GM18502 (cell line): ENCODE data around the gene PREX1.

Source experiments
- ATAC-seq: cut with Tn5 transposase; IDR thresholded peaks from one replicate; pipeline ENCODE4 v1.9.1; 2021; ENCODE audit warnings: mild to moderate bottlenecking; ENCODE audit not compliant: unreplicated experiment, poor library complexity

PREX1 gene

GRCh38 chr20:48631114-48632016 lies 196.4 kb downstream of the PREX1 start:
- no peak for ATAC-seq

DNA sequence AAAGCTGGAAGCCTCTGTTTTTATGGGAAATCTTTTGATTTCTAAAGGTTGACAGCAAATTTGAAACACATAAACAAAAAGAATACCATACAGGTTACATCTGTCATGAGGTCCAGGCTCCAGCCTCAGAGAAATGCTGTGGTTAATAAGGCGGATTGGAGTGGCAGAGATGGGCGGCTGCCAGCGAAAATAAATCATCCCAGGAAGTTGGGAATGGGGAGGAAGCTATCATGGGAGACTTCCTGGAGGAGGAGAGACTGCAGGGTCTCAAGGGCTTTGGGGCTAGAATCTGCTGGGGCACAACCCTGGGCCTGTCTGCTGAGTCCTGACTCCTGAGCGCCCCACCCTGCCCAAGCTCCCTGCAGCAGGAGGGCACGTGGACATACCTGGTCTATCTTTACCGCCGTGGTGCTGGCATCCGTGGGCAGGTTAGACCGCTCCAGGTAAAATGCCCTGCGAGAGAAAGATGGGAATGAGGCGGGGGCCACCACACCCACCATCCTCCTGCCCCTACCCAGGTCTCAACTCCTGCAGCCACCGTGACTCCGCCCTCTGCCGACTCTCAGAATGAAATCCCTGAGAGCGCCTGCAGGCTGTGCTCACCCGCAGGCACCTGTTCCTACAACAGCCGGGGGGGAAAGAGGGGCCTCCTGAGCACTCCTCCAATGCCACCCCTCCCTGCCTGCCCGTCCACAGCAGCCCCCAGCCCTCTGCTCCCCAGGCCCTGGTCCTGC lies 197.3 kb downstream of the PREX1 start:
- ATAC-seq, result no peak

GRCh38 chr20:48629960-48630315 lies 197.9 kb downstream of the PREX1 start:
- ATAC-seq, result no peak

GRCh38 chr20:48629069-48629959 lies 198.5 kb downstream of the PREX1 start:
- no peak for ATAC-seq

- ATAC-seq, result no peak
Measured at GRCh38 chr20:48627737-48628128, 200.1 kb downstream of the PREX1 start.

DNA sequence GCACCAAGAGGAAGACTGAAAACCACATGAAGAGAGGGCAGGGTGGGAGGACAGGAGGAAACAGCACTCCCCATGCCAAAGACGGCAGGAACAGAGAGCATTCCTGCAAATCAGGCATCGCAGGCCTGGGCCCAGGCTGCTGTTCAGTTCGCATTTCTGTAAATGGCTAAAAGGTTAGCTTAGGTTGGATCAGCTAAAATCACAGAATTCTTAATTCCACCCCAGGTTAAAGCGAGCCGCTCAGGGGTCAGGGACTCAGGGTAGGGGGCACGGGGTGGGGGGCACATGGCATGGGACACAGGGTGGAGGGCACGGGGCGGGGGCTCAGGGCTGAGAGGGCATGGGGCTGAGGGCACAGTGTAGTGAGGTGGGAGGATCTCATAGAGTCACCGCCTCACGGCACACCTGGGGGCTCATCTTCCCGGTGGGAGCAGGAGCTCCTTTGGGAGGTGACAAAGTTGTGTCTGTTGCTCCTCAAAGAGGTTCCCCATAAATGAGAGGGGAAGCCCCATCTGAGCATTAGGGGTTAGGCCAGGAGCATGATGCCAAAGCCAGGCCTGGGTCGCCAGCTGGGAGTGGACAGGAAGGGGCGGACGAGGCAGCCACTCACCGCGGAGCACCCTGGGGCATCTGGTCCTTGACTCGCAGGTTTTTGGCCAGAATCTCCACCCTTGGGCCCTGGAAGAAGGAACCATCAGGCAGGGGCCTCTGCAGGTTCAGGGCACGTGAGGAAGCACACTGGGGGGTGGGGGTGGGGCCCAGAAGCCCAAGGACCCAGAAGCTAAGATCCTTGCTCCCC lies 200.7 kb downstream of the PREX1 start:
- no peak for ATAC-seq

DNA sequence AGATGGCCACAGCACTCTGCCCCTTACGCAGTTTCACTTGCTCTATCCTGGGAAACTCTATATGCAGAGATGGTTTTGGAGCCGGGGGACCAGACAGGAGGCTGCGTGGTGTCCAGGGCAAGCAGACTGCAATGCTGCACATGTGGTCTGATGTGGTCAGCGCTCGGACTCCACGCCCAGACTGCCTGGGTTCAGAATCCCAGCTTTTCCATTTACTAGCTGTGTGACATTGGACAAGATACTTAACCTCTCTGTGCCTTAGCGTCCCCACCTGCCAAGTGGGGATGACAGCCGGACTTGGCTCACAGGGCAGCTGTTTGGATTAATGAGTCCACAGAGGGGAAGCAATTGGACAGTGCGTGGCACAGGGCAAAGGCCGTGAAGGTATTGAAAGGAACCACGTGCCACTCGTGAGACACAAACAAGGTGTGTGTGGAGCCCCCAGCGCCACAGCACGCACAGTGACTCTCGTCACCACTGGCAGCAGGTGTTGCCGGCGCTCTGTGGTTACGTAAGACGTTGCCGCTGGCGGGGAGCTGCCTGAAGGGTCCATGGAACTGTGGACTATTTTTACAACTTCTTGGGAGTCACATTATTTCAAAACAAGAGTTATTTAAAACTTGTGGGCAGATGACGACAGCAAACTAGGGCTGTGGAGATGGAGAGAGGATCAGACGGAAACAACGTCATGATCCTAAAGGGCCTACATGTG lies 201.4 kb downstream of the PREX1 start:
- no peak for ATAC-seq

DNA sequence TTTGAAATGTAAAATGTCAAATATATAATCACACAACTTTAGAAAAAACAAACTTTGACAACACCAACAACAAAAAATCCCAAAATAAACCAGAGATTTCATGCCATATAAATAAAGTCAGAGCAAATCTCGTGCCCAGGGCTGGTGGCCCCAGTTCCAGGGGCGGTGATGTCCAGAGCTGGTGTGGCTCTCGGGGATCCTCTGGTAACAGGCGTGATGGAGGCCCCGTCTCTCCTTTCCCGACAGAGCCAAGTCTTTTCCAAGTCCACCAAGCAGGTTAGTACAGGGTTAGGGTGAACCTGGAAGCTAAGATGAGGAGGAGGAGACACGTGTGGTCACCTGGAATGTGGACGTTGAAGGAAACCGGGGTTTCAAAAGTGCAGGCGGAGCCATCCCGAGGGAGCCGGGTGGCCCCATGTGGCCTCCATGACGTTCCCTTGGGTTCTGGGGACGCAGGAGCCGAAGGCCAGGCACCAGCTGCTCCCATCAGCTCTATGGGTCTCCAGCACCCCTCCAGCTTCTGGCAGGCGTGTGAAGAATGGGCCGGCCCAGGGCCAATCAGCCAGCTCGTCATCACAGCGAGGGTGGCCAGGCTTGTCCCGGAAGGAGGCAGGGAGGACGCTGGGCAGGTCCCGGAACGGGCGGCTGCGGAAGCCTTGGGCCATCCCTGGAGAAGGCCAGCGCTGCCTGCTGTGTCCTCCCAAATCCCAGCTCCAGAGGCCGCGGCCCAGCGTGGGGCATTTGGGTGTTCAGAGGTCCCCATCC lies 202.5 kb downstream of the PREX1 start:
- ATAC-seq, result no peak

GRCh38 chr20:48624315-48625020 lies 203.3 kb downstream of the PREX1 start:
- no peak for ATAC-seq

DNA sequence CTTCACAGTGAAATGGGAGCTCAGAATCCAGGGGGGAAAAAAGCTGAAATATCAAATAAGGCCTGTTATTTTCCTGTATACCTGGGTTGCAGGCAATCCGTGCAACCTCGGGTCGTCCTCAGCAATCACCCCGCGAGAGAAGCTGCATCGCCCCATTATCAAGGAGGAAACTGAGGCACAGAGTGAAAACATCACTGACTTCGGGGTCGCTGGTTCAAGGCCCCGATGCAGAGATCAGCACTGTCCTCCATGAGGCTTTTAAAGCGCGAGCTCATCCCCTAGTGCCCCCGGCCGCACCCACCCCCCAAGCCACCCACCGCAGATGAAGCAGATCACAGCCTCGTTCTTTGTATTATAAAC lies 203.9 kb downstream of the PREX1 start:
- no peak for ATAC-seq

- ATAC-seq, result no peak
Measured at GRCh38 chr20:48623176-48623905, 204.5 kb downstream of the PREX1 start.

GRCh38 chr20:48622421-48622820 lies 205.4 kb downstream of the PREX1 start:
- no peak for ATAC-seq

- no peak for ATAC-seq
Measured at GRCh38 chr20:48621376-48622078, 206.3 kb downstream of the PREX1 start.

- peak; percentile 58 for ATAC-seq
Measured at GRCh38 chr20:48620507-48621375, 207.1 kb downstream of the PREX1 start.

DNA sequence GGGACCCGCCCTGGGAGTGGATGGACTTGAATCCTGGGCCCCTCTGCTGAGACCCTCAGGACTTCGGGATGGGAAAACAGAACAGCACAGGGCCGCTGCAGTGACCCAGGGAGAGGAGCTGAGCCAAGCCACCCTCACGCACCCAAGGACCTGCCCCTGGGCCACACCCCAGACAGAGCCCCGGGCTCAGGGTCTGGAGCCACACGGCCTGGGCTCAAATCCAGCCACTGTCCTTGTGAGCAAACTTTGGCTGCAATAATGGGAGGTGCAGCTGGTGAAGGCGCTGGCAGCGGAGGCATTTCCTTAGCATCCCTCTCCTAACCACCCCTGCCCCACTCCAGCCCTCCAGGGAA lies 207.7 kb downstream of the PREX1 start:
- ATAC-seq, result no peak
